HG02678 (cell line): ENCODE data around the gene JAKMIP3.

Experiments
- ATAC-seq: cut with Tn5 transposase; IDR thresholded peaks from one replicate; pipeline ENCODE4 v1.9.1; 2021; ENCODE audit warnings: mild to moderate bottlenecking, moderate library complexity; ENCODE audit not compliant: unreplicated experiment

Gene JAKMIP3

GRCh38 chr10:132110111-132110521, 44.4 kb downstream of the JAKMIP3 start:
- no peak for ATAC-seq

- ATAC-seq = no peak
These were observed 45.0 kb downstream of the JAKMIP3 start for GRCh38 chr10:132110713-132111112.

- ATAC-seq = no peak
These were observed 45.5 kb downstream of the JAKMIP3 start for GRCh38 chr10:132111121-132111731.

GRCh38 chr10:132111871-132112341, 46.2 kb downstream of the JAKMIP3 start:
- ATAC-seq = no peak

- no peak for ATAC-seq
These were observed 46.9 kb downstream of the JAKMIP3 start for GRCh38 chr10:132112611-132113010.

DNA sequence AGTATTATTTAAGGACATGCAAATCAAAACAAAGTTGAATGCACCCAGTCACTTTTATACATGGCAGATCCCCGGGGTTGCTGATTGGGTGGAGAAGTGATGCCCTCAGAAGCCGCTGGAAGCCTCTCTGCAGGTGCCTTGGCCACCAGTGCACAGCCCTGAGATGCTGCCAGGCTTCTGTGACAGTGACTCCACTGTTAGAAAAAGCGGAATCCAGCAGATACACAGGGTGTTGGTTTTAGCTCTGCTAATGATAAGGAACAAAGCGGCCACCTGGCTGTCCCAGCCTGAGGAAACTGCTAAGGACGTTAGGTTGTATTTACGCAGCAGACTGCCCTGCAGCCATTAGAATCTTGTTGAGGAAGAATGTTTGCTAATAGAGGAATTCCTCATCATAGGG, 47.5 kb downstream of the JAKMIP3 start:
- no peak for ATAC-seq

DNA sequence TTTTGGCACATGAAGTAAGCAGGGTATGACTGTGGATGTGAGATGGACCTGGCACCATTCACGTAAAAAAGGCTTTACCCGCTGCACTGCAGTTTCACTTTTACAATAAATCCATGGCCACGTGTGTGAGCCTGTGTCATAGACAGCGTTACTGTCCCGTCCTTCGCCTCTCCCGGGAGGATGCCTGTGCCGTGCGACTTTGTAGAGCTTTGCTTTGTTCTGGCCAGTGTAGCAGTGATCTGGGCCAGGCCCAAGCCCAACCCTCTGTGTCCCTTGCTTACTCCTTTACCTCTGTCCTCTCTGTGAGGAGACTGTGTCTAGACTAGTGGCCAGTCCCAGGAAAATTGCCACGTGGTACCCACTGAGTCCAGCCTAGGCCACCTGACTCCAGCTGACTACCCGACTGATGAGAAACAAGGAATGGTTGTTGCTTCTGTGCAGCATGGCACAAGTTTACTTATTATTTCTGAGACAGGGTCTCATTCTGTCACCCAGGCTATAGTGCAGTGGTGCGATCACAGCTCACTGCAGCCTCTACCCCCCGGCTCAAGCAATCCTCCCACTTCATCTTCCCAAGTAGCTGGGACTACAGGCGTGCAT, 48.1 kb downstream of the JAKMIP3 start:
- no peak for ATAC-seq

DNA sequence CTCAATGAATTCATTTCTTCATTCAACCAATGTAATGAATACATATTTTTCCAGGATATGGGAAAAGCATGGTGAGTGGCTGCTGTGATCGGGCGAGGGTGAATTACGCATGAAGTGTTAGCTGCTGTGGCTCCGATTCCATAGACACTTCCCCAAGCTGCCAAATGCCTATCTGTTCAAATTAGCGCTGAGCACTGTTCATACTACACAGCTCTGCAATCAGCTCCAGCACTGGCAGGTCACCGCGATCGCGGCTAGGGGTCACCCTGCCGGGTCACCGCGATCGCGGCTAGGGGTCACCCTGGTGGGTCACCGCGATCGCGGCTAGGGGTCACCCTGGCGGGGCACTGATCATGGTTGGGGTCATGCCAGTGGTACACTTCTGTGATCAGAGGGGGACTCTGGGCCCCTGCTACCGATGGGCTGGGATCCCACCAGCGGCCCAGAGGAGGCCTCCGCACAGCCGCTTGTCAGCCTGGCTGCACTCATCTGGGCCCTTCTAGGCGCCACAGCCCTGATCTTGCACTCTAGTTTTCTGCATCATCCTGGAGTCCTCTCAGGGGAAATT, 49.3 kb downstream of the JAKMIP3 start:
- no peak for ATAC-seq
